NCI-H446 (cell line): ENCODE data around the gene AP1G2.

Experiments
- DNase-seq, 2 experiments: peaks; one replicate each; lab custom pipeline; 2025; lab: John Stamatoyannopoulos, UW

AP1G2 gene

GRCh38 chr14:23518709-23519108 is 48.9 kb downstream of the AP1G2 start:
- DNase-seq: peak in 1 of 2 experiments; percentile 31

- no peak for DNase-seq
These were observed 49.8 kb downstream of the AP1G2 start for GRCh38 chr14:23517650-23518326.

GRCh38 chr14:23514644-23514957 is 53.0 kb downstream of the AP1G2 start:
- DNase-seq: peak in 1 of 2 experiments; percentile 97

GRCh38 chr14:23513818-23514643 is 53.6 kb downstream of the AP1G2 start:
- peak; percentile 96 to 100 for DNase-seq

GRCh38 chr14:23513005-23513817 is 54.4 kb downstream of the AP1G2 start:
- DNase-seq: peak; percentile 89 to 96

GRCh38 chr14:23512156-23512555 is 55.4 kb downstream of the AP1G2 start:
- DNase-seq: peak in 1 of 2 experiments; percentile 67
